HepG2 (cell line): ENCODE results near the gene HELZ. TPM values are rescaled to one million over a fixed set of nuclear protein-coding genes. Genes with fewer than 3 reads are reported as not detected.

Experiments
- ATAC-seq: fragments of 200-7000 bp; cut with Tn5 transposase; 3 replicates; pipeline ENCODE4 v1.9.1; 2020; ENCODE audit warnings: mild to moderate bottlenecking, moderate library complexity
- BruUV-seq: library from RNA; stranded (reverse); fragments of 400-500 nt; replicated peaks from 2 replicates; lab custom pipeline; 2021; lab: Mats Ljungman, UMichigan
- CTCF ChIA-PET: fragments of 300-600 bp; formaldehyde crosslinking; extraction: SDS; loops from one replicate; lab custom pipeline; 2021; ENCODE audit warnings: low total read pairs, inconsistent platforms, low intra/inter-chr PET ratio; lab: Yijun Ruan, JAX
- POLR2A ChIA-PET: fragments of 350-600 bp; sonication (Branson Sonifier 250); formaldehyde crosslinking; loops from one replicate; lab custom pipeline; 2020; ENCODE audit warnings: antibody characterized with exemption, inconsistent platforms; lab: Yijun Ruan, JAX
- DNase-seq: peaks from one replicate; pipeline ENCODE4 v3.0.0-alpha.2; 2015; ENCODE audit warnings: low spot score
- FAIRE-seq: peaks from 3 replicates; lab custom pipeline; 2011; peaks lifted over from hg19 to GRCh38; lab: Jason Lieb, UNC
- H2AFZ ChIP-seq: one replicate; pipeline ENCODE4 v1.6.1; 2011; ENCODE audit warnings: low read length, inconsistent platforms
- H3K27ac ChIP-seq: fragments of 300-600 bp; 3 replicates; pipeline ENCODE4 v1.8.0; 2011; ENCODE audit warnings: mixed run types, mild to moderate bottlenecking, mixed read lengths, low read length, inconsistent platforms; ENCODE audit not compliant: insufficient read depth; ENCODE audit errors: extremely low read length
- H3K27me3 ChIP-seq, 2 experiments: fragments of 200-600 bp in 1 of 2; 2 replicates in 1 of 2; 3 replicates in 1 of 2; pipeline versions ENCODE4 v1.6.0 to v1.8.0; 2011; ENCODE audit warnings: low read length in 2 of 2, mild to moderate bottlenecking in 2 of 2, moderate library complexity in 2 of 2, inconsistent platforms in 1 of 2; ENCODE audit not compliant: insufficient read depth in 2 of 2, control insufficient read depth in 1 of 2
- H3K36me3 ChIP-seq, 2 experiments: fragments of 200-600 bp in 1 of 2; replicated peaks in 1 of 2; 2 replicates in 1 of 2; 3 replicates in 1 of 2; pipeline versions ENCODE4 v1.5.1 to v1.8.0; 2011; ENCODE audit warnings: low read length in 2 of 2, inconsistent platforms in 1 of 2; ENCODE audit not compliant: insufficient read depth in 2 of 2, control insufficient read depth in 1 of 2
- H3K4me1 ChIP-seq: 2 replicates; pipeline ENCODE4 v1.5.1; 2012; ENCODE audit warnings: low read length, inconsistent platforms; ENCODE audit not compliant: insufficient read depth
- H3K4me2 ChIP-seq: 2 replicates; pipeline ENCODE4 v1.6.0; 2011; ENCODE audit warnings: low read depth, low read length, inconsistent platforms
- H3K4me3 ChIP-seq, 3 experiments: fragments of 200-600 bp in 1 of 3; sonication (generic), shearing (Covaris generic) in 1 of 3; replicated peaks in 1 of 3; 2 replicates each; pipeline ENCODE4 v1.5.1; 2011 to 2016; ENCODE audit warnings: low read length in 3 of 3, inconsistent platforms in 2 of 3, low read depth in 2 of 3, mild to moderate bottlenecking in 2 of 3, control low read depth in 1 of 3, mixed read lengths in 1 of 3; ENCODE audit not compliant: insufficient read depth in 1 of 3
- H3K79me2 ChIP-seq: one replicate; pipeline ENCODE4 v1.6.1; 2011; ENCODE audit warnings: low read length, inconsistent platforms; ENCODE audit not compliant: insufficient read depth
- H3K9ac ChIP-seq: 2 replicates; pipeline ENCODE4 v1.6.0; 2011; ENCODE audit warnings: mild to moderate bottlenecking, low read depth, low read length, inconsistent platforms; ENCODE audit not compliant: insufficient read depth
- H3K9me3 ChIP-seq: 2 replicates; pipeline ENCODE4 v1.5.1; 2012; ENCODE audit warnings: mild to moderate bottlenecking, low read length
- H4K20me1 ChIP-seq: 2 replicates; pipeline ENCODE4 v1.6.0; 2011; ENCODE audit warnings: inconsistent platforms, mild to moderate bottlenecking, low read length, moderate library complexity; ENCODE audit not compliant: insufficient read depth
- HDAC1 ChIP-seq: sonication (generic); formaldehyde crosslinking; IDR thresholded peaks from 2 replicates; pipeline ENCODE4 v1.5.1; 2020; ENCODE audit warnings: mild to moderate bottlenecking, missing genetic modification reagents
- KLF16 ChIP-seq, 2 experiments: sonication (generic) in 1 of 2; formaldehyde crosslinking in 1 of 2; IDR thresholded peaks; 2 replicates each; pipeline versions ENCODE4 v1.6.1 to v1.8.0; 2016 to 2023; ENCODE audit warnings: missing genetic modification reagents in 2 of 2, missing compliant biosample characterization in 1 of 2
- MYPOP ChIP-seq: sonication (generic); formaldehyde crosslinking; IDR thresholded peaks from 2 replicates; pipeline ENCODE4 v1.8.1; 2023; ENCODE audit warnings: mild to moderate bottlenecking, moderate library complexity, missing genetic modification reagents
- NFRKB ChIP-seq: fragments of 450-650 bp; IDR thresholded peaks from 2 replicates; pipeline ENCODE4 v1.6.1; 2017
- PLSCR1 ChIP-seq: sonication (generic); formaldehyde crosslinking; IDR thresholded peaks from 2 replicates; pipeline ENCODE4 v1.5.0; 2020; ENCODE audit warnings: missing genetic modification reagents, mild to moderate bottlenecking, borderline replicate concordance
- PRDM15 ChIP-seq: sonication (generic); formaldehyde crosslinking; IDR thresholded peaks from 2 replicates; pipeline ENCODE4 v1.4.0; 2020; ENCODE audit warnings: missing genetic modification reagents
- ZNF138 ChIP-seq: sonication (generic); formaldehyde crosslinking; IDR thresholded peaks from 2 replicates; pipeline ENCODE4 v1.5.0; 2020; ENCODE audit warnings: mild to moderate bottlenecking, low read depth, missing genetic modification reagents
- ZNF260 ChIP-seq: sonication (generic); formaldehyde crosslinking; IDR thresholded peaks from 2 replicates; pipeline ENCODE4 v1.4.0; 2020; ENCODE audit warnings: missing genetic modification reagents, low read depth, mild to moderate bottlenecking, borderline replicate concordance
- ZNF30 ChIP-seq: sonication (generic); formaldehyde crosslinking; IDR thresholded peaks from 2 replicates; pipeline ENCODE4 v1.5.0; 2020; ENCODE audit warnings: mild to moderate bottlenecking, missing genetic modification reagents
- ZNF607 ChIP-seq: sonication (generic); formaldehyde crosslinking; IDR thresholded peaks from 2 replicates; pipeline ENCODE4 v1.5.1; 2020; ENCODE audit warnings: missing genetic modification reagents, mild to moderate bottlenecking, borderline replicate concordance
- ZNF660 ChIP-seq: sonication (generic); formaldehyde crosslinking; IDR thresholded peaks from 2 replicates; pipeline ENCODE4 v1.5.1; 2020; ENCODE audit warnings: mild to moderate bottlenecking, low read depth, missing genetic modification reagents, borderline replicate concordance
- ZNF7 ChIP-seq: IDR thresholded peaks from 2 replicates; pipeline ENCODE4 v1.6.1; 2016; ENCODE audit warnings: missing biosample characterization, missing genetic modification reagents
- ZNF737 ChIP-seq: sonication (generic); formaldehyde crosslinking; IDR thresholded peaks from 2 replicates; pipeline ENCODE4 v1.5.0; 2020; ENCODE audit warnings: missing genetic modification reagents, mild to moderate bottlenecking, borderline replicate concordance
- WGBS: methylation state at CpG from one replicate; pipeline ENCODE4 v1.1.6; 2017; ENCODE audit warnings: low lambda C conversion rate; 5-methylcytosine and 5-hydroxymethylcytosine counted together
- in situ Hi-C: cut with HindIII; loops from 2 replicates; pipeline ENCODE4 v1.10.0; 2017; ENCODE audit warnings: low pct_unique_long_range_greater_than_20kb; ENCODE audit not compliant: extremely low pct_ligation_motif_present
- intact Hi-C: fragments of 100-400 bp; cut with micrococcal nuclease; formaldehyde crosslinking; loops from one replicate; pipeline ENCODE4 v1.10.0; 2022; ENCODE audit not compliant: unreplicated experiment
- polyA plus RNA-seq, 8 experiments: library from polyadenylated mRNA; depleted of rRNA in 3 of 8; stranded (reverse) in 7 of 8; unstranded in 1 of 8; fragments of >200 nt; fragmentation: Illumina TruSeq in 4 of 8; extraction: Trizol in 4 of 8; gene quantifications; 2 replicates each; pipeline versions ENCODE4 v1.2.1 to v1.2.3, GENCODE V29; 2011 to 2016; ENCODE audit warnings: low read depth in 4 of 8, missing spikeins in 1 of 8, mixed read lengths in 1 of 8; ENCODE audit not compliant: insufficient read depth in 1 of 8
- total RNA-seq, 5 experiments: library from RNA; depleted of rRNA; stranded (reverse); fragments of >200 nt; fragmentation: Illumina TruSeq; extraction: Trizol; gene quantifications; 2 replicates each; pipeline ENCODE4 v1.2.3, GENCODE V29; 2016; ENCODE audit warnings: low read depth in 1 of 5

Gene HELZ
- total and polyA plus RNA-seq, 2 of the 13 experiments (the other 11 are each of a cell fraction or from before 2014, with no cell fraction given), result 35.3 to 52.4 TPM

- FAIRE-seq, result no peak
- ATAC-seq, result no peak
- H3K79me2 ChIP-seq, result peaks cover 71% of the 10 kb centered on the region
- CTCF ChIA-PET, result no interaction called here
- POLR2A ChIA-PET, result no interaction called here
- TF ChIP-seq ZNF737 (CRISPR knock-in tag) (no peak), ZNF7 (CRISPR knock-in tag) (no peak), ZNF660 (CRISPR knock-in tag) (no peak), ZNF607 (no peak), PRDM15 (no peak), ZNF138 (no peak), KLF16 (CRISPR knock-in tag; IDR thresholded peaks at IDR 0.05) (no peak), PLSCR1 (no peak), ZNF30 (CRISPR knock-in tag) (no peak), ZNF260 (CRISPR knock-in tag) (no peak), HDAC1 (CRISPR knock-in tag) (no peak), NFRKB (no peak), MYPOP (CRISPR knock-in tag) (no peak)
- TF ChIP-seq, all 625 proteins: peak for 0
- Histone ChIP-seq H3K27ac (no peak overlapping the region), H3K4me2 (no peak overlapping the region), H3K9me3 (no peaks in the 10 kb centered on the region), H3K9ac (no peak overlapping the region), H4K20me1 (peaks cover 71% of the 10 kb centered on the region), H3K4me3 (no peak overlapping the region), H3K4me1 (peaks cover 57% of the 10 kb centered on the region), H2AFZ (no peak overlapping the region), H3K27me3 (no peaks in the 10 kb centered on the region), H3K36me3 (peaks cover 34 to 83% of the 10 kb centered on the region in 2 experiments)
- intact Hi-C loops, result no loop called here
- no peak for DNase-seq
- in situ Hi-C loops, result no loop called here
- BruUV-seq, result no TSS peak
- WGBS, result 95% methylated on average over 4 of the region's 4 CpGs
Measured at GRCh38 chr17:67217446-67217845, 27.6 kb downstream of the HELZ start.
